CD4-positive, alpha-beta T cell (primary cell): Measurements from ENCODE around the gene MAPK7. TPM values are rescaled to one million over a fixed set of nuclear protein-coding genes. Genes with fewer than 3 reads are reported as not detected.
A peak's percentile ranks its signal among the peaks of the same experiment; 100 is the strongest.

Source experiments
- ATAC-seq: fragments of 200-7000 bp; cut with Tn5 transposase; one replicate; pipeline ENCODE4 v1.10.0; 2022; ENCODE audit warnings: mild to moderate bottlenecking; ENCODE audit not compliant: poor library complexity
- CTCF ChIA-PET: fragments of 350-600 bp; sonication (Branson Sonifier 250); formaldehyde crosslinking; loops from one replicate; lab custom pipeline; 2021; ENCODE audit warnings: antibody characterized with exemption, inconsistent platforms; lab: Charles Lee
- POLR2A ChIA-PET: fragments of 350-600 bp; sonication (Branson Sonifier 250); formaldehyde crosslinking; loops from one replicate; lab custom pipeline; 2021; ENCODE audit warnings: antibody characterized with exemption, inconsistent platforms; lab: Charles Lee
- DNase-seq, 14 experiments: peaks; one replicate each; pipeline ENCODE4 v3.0.0-alpha.2; 2013 to 2020; ENCODE audit warnings: mixed read lengths in 2 of 14
- H3K27ac ChIP-seq, 2 donors: one replicate each; pipeline versions ENCODE4 v1.5.1 to v1.7.0; 2013; ENCODE audit warnings: low read length in 2 of 2, low read depth in 1 of 2, mild to moderate bottlenecking in 1 of 2
- H3K27me3 ChIP-seq, 2 experiments: 1 replicate in 1 of 2; 2 replicates in 1 of 2; pipeline versions ENCODE4 v1.6.1 to v1.7.0; 2013; ENCODE audit warnings: low read length in 2 of 2, control low read depth in 1 of 2, mild to moderate bottlenecking in 1 of 2, moderate library complexity in 1 of 2; ENCODE audit not compliant: insufficient read depth in 2 of 2, control insufficient read depth in 1 of 2
- H3K36me3 ChIP-seq: one replicate; pipeline ENCODE4 v1.6.1; 2013; ENCODE audit warnings: low read length, control low read depth; ENCODE audit not compliant: insufficient read depth
- H3K4me1 ChIP-seq: one replicate; pipeline ENCODE4 v1.6.1; 2013; ENCODE audit warnings: low read length, control low read depth; ENCODE audit not compliant: insufficient read depth
- H3K4me3 ChIP-seq: one replicate; pipeline ENCODE4 v1.5.1; 2013; ENCODE audit warnings: mild to moderate bottlenecking, low read length, moderate library complexity
- H3K9me3 ChIP-seq, 2 experiments: 1 replicate in 1 of 2; 2 replicates in 1 of 2; pipeline versions ENCODE4 v1.6.1 to v1.7.0; 2013; ENCODE audit warnings: low read length in 2 of 2, mild to moderate bottlenecking in 2 of 2, control low read depth in 1 of 2, moderate library complexity in 1 of 2; ENCODE audit not compliant: control insufficient read depth in 1 of 2, insufficient read depth in 1 of 2
- H3K27ac Mint-ChIP-seq: one replicate; pipeline ENCODE4 v1.8.0; 2020; ENCODE audit warnings: mixed read lengths
- H3K27me3 Mint-ChIP-seq: one replicate; pipeline ENCODE4 v1.8.0; 2021; ENCODE audit warnings: mixed read lengths
- H3K36me3 Mint-ChIP-seq: one replicate; pipeline ENCODE4 v1.8.0; 2021; ENCODE audit warnings: low read depth, mixed read lengths
- H3K4me1 Mint-ChIP-seq: one replicate; pipeline ENCODE4 v1.8.0; 2021; ENCODE audit warnings: low read depth, mixed read lengths
- H3K4me3 Mint-ChIP-seq: one replicate; pipeline ENCODE4 v1.8.0; 2020; ENCODE audit warnings: mild to moderate bottlenecking, mixed read lengths
- H3K9me3 Mint-ChIP-seq: one replicate; pipeline ENCODE4 v1.8.0; 2020; ENCODE audit warnings: mixed read lengths
- intact Hi-C, 2 experiments: fragments of 100-400 bp; cut with DNase I in 1 of 2; cut with micrococcal nuclease in 1 of 2; formaldehyde crosslinking; loops; one replicate each; pipeline versions ENCODE4 v1.15.1 to v1.9.0; 2023 to 2025; cut with DNase I, micrococcal nuclease
- total RNA-seq, 174 experiments: library from RNA in 2 of 174; stranded (reverse) in 2 of 174; gene quantifications; one replicate each; pipeline ENCODE4 v1.2.3 and lab custom pipeline; 2021 to 2026
- TF ChIP-seq, protein P1 (sequence below): fragments of 200-600 bp; IDR thresholded peaks from one replicate; pipeline ENCODE4 v1.8.0; 2022; ENCODE audit warnings: antibody characterized with exemption, mild to moderate bottlenecking

The MAPK7 gene
- total RNA-seq, 2 experiments from 2014 or later = 15.2 to 17.3 TPM

DNA sequence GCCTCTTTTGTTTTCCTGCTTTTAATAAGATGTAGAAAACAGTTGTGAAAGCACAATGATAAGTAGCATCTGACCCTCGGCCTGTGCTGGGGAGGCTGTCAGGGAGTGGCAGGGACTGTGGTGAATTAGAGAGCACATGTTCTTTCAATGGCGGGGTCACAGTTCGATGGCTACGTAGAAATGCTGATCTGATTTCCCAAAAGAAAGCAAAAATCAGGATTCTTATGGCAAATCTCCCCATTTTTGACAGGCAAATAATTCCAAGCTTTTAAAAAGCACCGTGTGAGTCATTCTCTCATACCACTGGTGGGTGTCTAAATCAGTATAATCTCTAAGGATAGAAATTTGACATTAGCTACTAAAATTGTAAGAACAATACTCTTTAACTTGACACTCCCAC lies 4.2 kb upstream of the MAPK7 start:
- TF ChIP-seq, protein P1, sequence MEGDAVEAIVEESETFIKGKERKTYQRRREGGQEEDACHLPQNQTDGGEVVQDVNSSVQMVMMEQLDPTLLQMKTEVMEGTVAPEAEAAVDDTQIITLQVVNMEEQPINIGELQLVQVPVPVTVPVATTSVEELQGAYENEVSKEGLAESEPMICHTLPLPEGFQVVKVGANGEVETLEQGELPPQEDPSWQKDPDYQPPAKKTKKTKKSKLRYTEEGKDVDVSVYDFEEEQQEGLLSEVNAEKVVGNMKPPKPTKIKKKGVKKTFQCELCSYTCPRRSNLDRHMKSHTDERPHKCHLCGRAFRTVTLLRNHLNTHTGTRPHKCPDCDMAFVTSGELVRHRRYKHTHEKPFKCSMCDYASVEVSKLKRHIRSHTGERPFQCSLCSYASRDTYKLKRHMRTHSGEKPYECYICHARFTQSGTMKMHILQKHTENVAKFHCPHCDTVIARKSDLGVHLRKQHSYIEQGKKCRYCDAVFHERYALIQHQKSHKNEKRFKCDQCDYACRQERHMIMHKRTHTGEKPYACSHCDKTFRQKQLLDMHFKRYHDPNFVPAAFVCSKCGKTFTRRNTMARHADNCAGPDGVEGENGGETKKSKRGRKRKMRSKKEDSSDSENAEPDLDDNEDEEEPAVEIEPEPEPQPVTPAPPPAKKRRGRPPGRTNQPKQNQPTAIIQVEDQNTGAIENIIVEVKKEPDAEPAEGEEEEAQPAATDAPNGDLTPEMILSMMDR = no peak
- Histone ChIP-seq H3K9me3 (no peaks in the 10 kb centered on the region), H3K27ac (no peak overlapping the region), H3K36me3 (no peaks in the 10 kb centered on the region), H3K4me1 (peaks cover 67% of the 10 kb centered on the region), H3K27me3 (no peaks in the 10 kb centered on the region), H3K4me3 (no peak overlapping the region)
- Mint-ChIP-seq H3K27me3 (no peaks in the 10 kb centered on the region), H3K9me3 (no peaks in the 10 kb centered on the region), H3K27ac (no peak overlapping the region), H3K36me3 (peaks cover 11% of the 10 kb centered on the region), H3K4me1 (peaks cover 41% of the 10 kb centered on the region), H3K4me3 (peak overlapping the region; percentile 20)
- DNase-seq (no peak), ATAC-seq (no peak)
- ChIA-PET CTCF (interaction anchor here (1.3 to 3.7 kb wide), 2 partner anchors 11 to 73 kb away, joined by 8 to 22 read pairs; partner anchors contain the start of gene B9D1), POLR2A (no interaction called here)
- intact Hi-C loops = no loop called here

DNA sequence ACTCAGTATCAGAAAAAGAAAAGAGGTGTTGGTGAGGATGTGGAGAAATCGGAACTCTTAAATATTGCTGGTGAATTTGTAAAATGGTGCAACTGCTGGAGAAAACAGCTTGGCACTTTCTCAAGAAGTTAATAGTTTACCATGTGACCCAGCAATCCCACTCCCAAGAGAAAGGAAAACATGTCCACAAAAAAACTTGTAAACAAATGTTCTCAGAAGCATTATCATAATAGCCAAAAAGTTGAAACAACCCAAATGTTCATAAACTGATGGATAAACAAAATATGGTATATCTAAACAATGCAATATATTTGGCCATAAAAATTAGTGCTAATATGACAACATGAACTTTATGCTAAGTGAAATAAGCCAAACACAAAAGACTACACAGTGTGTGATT lies 2.6 kb upstream of the MAPK7 start:
- no peaks in the 10 kb centered on the region for H3K27me3 Mint-ChIP-seq
- H3K4me1 ChIP-seq = peaks cover 51% of the 10 kb centered on the region
- no peaks in the 10 kb centered on the region for H3K9me3 Mint-ChIP-seq
- peaks cover 0 to 2% of the 10 kb centered on the region in 2 experiments for H3K9me3 ChIP-seq
- H3K4me3 Mint-ChIP-seq = peak overlapping the region; percentile 76
- intact Hi-C loops = loop anchor here (1.0 to 5.0 kb wide), 6 partner anchors 12 to 397 kb away; partner anchors contain the start of gene ALDH3A2 (in 1 of the 2)
- no peak for ATAC-seq
- peaks cover 26% of the 10 kb centered on the region for H3K36me3 Mint-ChIP-seq
- H3K4me1 Mint-ChIP-seq = peaks cover 27% of the 10 kb centered on the region
- DNase-seq = no peak
- H3K36me3 ChIP-seq = peaks cover 8% of the 10 kb centered on the region
- H3K4me3 ChIP-seq = no peak overlapping the region
- no peak overlapping the region for H3K27ac Mint-ChIP-seq
- H3K27ac ChIP-seq = no peak overlapping the region
- no peaks in the 10 kb centered on the region for H3K27me3 ChIP-seq
- ChIA-PET CTCF (interaction anchor here (3.7 kb wide), 1 partner anchor 13 kb away, joined by 22 read pairs; the partner anchor contains the start of gene B9D1), POLR2A (no interaction called here)
- TF ChIP-seq, protein P1 = no peak

DNA sequence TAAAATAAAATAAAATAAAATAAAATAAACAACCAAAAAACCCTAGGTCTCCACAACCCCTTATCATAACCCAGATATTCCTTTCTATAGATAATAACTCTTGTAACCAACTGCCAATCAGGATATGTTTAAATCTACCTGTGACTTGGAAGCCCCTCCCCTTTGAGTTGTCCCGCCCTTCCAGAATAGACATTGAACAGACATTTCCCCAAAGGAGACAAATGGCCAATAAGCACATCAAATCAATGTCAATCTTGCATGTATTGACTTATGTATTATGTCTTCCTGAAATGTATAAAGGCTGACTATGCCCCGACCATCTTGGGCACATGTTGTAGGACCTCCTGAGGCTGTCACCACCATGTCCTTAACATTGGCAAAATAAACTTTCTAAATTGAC lies 1.5 kb upstream of the MAPK7 start:
- ChIA-PET POLR2A (interaction anchor here (0.7 to 2.5 kb wide), 9 partner anchors 12 to 601 kb away, joined by 3 to 58 read pairs (median 4); partner anchors contain the start of genes AKAP10 and B9D1), CTCF (interaction anchor here (1.9 kb wide), 1 partner anchor 14 kb away, joined by 62 read pairs; the partner anchor contains the start of gene B9D1)
- Histone ChIP-seq H3K27ac (peak overlapping the region in 1 of 2 donors; percentile 93), H3K4me1 (peaks cover 40% of the 10 kb centered on the region), H3K9me3 (peaks cover 0 to 5% of the 10 kb centered on the region in 2 experiments), H3K4me3 (peak overlapping the region; percentile 100), H3K27me3 (no peaks in the 10 kb centered on the region), H3K36me3 (peaks cover 17% of the 10 kb centered on the region)
- DNase-seq = peak in 2 of 14 experiments; percentile 40 to 44
- Mint-ChIP-seq H3K27me3 (no peaks in the 10 kb centered on the region), H3K27ac (peak overlapping the region; percentile 90), H3K4me3 (peak overlapping the region; percentile 100), H3K9me3 (no peaks in the 10 kb centered on the region), H3K4me1 (peaks cover 16% of the 10 kb centered on the region), H3K36me3 (peaks cover 36% of the 10 kb centered on the region)
- ATAC-seq = no peak
- intact Hi-C loops = loop anchor here (1.0 to 5.0 kb wide), 6 partner anchors 14 to 395 kb away; partner anchors contain the start of gene ALDH3A2 (in 1 of the 2)
- TF ChIP-seq, protein P1 = no peak
